Glomerular visceral epithelial cell (primary cell): ENCODE data around the gene SFXN2.
A peak's percentile ranks its signal among the peaks of the same experiment; 100 is the strongest.

Experiments
- DNase-seq: peaks from one replicate; pipeline ENCODE4 v3.0.0-alpha.2; 2016; ENCODE audit errors: extremely low spot score

SFXN2 gene

DNA sequence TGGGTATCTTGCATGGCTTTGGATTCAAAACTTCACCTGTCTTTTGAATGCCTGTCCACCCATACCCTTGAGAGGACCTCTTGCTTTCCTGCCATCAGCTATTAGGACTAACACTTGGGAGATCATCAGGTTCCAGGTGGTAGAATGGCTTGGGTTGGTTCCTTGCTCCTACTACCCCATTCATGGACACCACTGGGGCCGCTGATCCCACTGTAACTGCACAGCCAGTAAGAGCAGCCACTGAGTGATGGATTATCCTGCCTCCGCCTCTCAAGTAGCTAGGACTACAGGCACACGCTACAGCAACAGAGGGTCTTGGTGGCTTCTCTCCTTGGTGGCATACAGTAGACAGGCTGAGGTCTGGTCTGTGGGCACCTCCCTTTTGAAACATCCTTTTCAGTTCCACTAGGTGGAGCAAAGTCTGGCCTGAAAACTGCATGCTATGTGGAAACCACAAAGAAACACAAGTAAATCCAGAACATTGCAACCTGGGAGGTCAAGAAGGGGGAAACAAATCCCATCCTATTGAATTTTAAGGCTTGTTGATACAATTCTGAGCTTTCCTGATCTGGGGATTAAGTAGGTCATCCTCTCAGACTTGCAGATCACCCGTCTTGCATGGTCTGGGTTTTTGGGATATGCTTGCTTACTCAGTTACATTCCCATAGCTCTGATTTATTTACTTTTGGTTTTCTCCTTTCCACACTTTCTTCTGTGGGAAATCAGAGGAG, 38.7 kb downstream of the SFXN2 start:
- DNase-seq: peak; percentile 63

DNA sequence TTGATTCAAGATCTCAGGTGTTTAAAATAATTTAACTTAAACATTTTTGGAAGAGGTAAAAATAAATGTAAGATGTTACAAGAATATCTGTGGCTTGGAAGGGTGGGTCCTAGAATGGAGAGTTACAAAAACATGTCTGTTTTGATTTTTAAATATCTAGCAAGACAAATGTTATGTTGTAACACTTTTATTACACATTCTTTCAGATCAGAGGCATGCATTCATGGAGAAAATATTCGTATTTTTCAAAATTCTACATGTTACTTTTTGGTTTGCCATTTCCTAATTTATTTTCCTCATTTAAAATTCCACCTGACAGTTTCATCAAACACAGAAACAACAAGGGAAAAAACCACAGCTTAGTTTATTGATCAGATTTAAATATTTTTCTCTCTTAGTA, 39.3 kb downstream of the SFXN2 start:
- DNase-seq: no peak

DNA sequence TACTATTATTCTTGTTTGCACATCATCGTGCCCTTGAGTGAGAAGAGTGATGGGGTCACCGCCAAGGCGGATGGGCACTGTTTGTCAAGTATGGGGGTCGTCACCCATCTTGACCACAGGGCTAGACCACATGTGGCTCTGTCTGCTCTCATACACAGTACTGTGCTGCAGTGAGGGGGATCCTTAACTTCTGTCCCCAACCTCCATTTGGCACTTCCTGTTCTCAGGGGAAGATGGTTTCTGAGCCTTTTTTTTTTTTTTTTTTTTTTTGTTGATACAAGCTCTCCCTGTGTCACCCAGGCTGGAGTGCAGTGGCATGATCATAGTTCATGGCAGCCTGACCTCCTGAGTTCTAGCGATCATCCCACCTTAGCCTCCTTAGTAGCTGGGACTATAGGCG, 42.9 kb downstream of the SFXN2 start:
- no peak for DNase-seq

DNA sequence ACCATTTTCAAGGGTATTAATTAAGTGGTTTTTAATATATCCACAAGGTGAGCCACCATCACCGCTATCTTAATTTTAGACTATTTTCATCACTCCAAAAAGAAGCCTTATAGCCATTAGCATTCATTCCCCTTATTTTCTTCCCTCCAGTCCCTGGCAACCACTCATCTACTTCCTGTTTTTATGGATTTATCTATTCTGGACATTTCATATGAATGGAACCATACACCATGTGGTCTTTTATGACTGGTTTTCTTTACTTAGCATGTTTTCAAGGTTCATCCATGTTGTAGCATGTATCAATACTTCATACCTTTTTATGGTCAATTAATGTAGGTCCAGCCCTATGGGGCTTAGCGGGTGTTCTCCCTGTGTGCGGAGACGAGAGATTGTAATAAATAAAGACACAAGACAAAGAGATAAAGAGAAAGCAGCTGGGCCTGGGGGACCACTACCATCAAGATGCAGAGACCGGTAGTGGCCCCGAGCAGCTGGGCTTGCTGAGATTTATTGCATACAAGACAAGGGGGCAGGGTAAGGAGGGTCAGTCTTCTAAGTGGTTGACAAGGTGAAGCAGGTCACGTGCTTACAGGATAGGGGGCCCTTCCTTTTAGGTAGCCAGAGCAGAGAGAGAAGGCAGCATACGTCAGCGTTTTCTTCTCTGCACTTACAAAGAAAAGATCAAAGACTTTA, 44.0 kb downstream of the SFXN2 start:
- DNase-seq: peak; percentile 42

DNA sequence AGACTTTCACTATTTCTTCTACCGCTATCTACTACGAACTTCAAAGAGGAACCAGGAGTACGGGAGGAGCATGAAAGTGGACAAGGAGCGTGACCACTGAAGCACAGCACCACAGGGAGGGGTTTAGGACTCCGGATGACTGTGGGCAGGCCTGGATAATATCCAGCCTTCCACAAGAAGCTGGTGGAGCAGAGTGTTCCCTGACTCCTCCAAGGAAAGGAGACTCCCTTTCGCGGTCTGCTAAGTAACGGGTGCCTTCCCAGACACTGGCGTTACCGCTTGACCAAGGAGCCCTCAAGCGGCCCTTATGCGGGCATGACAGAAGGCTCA, 44.5 kb downstream of the SFXN2 start:
- DNase-seq: peak; percentile 54

DNA sequence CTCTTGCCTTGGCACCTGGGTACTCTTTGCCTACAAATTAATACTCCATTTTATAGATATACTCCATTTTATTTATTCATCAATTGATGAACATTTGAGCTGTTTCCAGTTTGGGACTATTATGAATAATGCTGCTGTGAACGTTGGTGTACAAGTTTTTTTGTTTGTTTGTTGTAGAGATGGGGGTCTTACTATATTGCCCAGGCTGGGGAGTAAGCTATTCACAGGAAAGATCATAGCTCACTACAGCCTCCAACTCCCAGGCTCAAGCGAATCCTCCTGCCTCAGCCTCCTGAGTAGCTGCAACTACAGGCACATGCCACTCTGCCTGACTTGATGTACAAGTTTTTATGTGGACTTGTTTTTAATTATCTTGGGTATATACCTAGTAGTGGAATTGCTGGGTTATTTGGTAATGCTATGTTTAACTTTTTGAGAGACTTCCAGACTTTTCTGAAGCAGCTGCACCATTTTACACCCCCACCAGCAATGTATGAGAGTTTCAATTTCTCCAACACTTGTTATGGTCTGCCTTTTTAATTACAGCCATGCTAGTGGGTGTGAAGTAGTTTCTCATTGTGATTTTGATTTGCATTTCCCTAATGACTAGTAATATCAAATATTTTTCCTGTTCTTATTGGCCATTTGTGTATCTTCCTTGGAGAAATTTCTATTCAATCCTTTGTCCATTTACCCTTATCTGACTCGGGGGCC, 45.2 kb downstream of the SFXN2 start:
- no peak for DNase-seq

DNA sequence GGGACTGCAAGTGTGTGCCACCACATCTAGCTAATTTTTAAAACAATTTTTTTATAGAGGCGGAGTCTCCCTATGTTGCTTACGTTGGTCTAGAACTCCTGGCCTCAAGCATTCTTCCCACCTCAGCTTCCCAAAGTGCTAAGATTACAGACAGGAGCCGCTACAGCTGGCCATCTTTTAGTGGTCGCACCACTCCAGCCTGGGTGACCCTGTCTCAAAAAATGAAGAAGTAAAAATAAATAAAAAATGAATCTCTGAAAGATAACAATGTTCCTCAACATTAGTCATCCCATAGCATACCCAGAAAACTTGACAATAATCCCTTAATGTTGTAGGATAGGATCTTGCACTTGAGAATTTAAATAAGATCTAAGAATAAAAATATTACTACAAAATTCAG, 47.5 kb downstream of the SFXN2 start:
- no peak for DNase-seq

DNA sequence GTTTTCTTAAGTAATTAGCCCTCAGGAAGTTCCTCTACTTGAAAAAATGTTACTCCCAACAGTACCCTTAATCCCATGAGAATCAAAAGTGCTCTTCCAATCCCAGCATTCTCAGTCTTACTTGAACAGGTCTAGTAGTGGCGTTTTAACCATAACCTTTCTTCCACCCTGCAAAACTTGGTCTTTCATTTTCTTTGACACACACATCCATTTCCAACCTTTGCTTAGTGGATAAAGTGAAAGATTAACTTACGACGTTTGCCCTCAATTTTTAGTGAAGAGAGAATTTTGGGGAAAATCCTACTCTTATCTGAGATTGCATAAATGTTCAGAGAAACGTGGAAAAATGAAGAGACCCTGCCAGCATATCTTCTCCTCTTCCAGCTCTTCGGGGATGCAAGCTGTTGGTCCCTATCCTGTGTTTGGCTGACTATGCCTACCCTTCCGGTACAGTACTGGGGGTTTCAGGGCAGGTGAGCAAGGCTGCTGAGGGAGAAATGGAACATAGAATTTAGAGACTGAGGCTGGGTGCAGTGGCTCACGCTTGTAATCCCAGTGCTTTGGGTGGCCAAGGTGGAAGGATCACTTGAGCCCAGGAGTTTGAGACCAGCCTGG, 48.1 kb downstream of the SFXN2 start:
- DNase-seq: no peak

DNA sequence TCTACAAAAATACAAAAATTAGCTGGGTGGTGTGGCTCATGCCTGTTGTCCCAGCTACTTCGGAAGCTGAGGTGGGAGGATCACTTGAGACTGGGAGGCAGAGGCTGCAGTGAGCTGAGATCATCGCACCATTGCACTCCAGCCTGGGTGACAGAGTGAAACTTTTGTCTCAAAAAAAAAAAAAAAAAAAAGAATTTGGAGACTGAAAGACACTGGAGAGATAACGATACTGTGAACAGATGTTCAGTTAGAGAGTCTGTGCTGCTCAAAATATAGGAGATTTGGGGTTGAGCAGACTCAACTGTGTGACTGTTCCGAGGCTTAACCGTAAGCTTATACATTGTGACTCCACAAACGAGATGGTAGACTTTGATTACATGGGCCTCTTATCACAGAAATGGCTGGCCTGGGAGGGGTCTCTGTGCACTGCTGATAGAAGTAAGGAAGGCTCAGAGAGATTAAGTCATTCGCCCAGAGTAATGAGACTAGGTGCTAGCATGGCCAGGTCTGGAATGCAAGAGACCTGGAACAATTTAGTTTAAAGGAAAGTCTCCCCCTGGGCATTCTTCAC, 48.7 kb downstream of the SFXN2 start:
- no peak for DNase-seq

DNA sequence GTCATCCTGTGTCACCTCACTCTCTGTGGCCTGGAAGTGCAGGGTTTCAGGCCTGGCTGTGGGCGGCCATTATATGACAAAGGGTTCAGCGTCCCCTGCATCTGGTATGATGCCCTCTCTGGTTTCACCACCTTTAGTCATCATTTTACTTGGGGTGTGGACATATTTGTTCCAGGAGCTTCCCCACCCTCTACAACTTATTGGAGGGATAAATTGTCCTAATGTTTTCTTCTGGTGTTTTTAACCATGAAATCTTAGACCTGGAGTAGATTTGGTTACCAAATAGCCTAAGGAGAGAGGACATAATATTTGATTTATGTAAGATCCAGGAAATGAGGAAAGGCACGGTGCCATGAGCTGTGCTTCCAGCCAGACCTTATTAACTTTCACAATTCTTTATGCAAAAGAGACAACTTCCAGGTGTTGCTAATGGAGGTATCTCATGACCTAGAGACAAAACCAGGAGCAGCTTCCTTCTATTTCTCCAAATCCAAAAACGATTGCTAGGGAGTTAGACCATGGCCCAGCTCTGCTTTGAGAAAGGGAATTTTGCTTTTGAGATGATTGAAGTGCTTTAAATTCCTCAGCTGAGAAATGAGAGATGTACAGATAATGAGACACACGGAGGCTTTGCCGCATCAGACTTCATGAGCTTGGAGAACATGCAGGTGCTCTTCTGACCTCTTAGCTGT, 50.2 kb downstream of the SFXN2 start:
- DNase-seq: no peak

DNA sequence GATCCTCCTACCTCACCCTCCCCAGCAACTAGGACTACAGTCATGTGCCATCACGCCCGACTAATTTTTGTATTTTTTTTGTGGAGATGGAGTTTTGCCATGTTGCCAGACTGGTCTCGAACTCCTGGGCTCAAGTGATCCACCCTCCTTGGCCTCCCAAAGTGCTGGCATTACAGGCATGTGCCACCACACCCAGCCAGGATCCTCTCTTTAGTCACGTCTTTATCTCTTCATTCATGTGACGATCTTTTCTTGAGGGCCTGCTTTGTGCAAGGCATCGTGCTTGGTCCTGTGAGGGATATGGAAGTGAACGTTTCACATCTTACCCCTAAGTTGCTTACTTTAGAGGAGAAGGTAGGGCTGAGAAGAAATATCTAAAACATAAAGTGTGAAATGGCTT, 50.9 kb downstream of the SFXN2 start:
- no peak for DNase-seq

DNA sequence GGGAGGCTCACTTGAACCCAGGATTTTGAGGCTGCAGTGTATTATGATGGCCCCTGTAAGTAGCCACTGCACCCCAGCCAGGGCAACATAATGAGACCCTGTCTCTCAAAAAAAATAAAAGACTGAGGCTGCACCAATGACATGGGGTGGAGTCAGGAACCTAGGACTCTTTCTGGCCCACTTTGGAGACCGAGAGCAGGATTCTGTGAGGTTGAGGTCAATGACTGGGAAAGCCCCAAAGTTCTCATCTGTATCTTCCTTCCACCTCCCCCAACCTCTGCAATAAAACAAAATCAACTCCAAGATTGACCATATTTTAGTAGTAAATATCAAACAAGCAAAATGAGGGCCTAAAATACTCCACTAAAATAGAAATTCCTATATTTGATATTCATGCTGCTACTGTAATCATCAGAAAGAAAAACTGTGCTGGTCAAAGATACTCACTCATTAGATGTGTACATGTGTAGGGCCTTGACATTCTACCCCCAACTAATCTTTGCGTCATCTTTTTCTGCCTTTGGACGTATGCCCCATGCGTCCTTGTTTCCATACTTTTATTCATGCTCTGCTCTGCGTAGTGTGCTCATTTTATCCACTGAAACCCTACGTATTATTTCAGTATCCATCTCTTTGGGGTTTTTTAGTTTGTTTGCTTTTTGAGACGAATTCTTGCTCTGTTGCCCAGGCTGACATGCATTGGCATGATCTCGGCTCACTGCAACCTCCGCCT, 53.2 kb downstream of the SFXN2 start:
- DNase-seq: no peak

DNA sequence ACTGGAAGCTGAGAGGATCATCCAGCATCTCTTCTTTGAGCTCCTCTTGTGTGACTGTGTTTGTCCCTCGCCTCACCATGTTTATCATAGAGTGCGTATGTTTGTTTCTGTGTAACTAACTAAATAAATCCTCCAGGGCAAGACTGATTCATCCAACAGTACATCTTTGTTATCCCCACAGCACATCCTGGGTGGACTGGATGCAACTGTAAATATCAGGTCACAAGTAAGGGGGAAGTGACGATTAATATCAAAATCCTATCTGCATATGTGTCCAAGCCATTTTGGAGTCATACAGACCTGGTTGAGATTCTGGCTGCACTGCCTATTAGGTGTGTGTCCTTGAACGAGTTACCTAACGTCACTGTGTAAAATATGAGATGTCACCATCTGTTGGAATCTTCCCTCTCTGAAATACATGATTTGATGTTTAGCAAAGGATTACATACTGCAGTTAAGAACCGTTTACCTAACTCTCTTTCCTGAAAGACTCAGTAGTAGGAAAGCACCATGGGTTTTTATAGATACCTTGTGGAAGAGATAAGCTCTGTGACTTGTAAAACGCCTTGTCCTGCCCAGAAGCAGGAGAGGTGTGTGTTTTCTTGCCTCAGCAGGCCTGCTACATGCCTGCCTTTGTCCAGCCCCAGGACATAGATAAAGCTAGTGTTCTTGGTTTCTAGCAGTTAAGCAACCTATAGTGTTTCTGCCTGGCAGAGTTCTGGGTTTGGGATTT, 55.1 kb downstream of the SFXN2 start:
- DNase-seq: no peak

DNA sequence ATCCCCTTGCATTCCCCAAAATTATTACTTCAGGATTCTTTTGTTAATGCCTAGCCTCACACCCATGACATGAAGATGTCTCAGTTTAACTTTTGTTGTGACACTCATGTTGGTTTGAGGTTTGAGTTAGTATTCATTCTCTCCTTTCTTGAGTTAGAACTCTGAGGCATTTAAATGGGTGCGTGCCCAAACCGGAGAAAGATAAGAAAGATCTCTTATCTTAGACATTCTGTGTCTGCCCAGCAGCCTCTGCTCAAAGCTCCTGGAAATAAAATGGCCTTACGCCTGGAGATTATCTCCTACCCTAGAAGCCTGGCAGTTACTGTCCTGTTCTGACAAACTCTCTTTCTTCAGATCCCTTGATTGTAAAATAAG, 55.7 kb downstream of the SFXN2 start:
- no peak for DNase-seq

DNA sequence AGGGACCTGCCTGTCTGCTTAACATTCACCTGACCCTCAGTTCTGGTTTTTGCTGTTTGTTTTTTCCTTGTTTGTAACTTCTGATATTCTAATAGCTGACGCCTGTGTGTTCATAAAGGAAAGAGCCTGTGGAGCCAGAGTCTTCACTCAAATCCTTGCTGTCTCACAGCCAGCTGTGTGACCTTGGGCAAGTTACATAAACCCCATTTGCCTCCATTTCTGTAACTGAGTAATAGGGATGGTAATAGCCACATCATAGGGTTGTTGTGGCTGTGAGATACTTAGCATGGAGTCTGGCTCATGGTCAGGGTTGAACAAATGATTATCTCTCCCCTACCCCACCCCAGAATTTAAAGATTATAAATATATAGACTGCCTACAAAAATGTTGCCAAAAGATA, 56.4 kb downstream of the SFXN2 start:
- no peak for DNase-seq

DNA sequence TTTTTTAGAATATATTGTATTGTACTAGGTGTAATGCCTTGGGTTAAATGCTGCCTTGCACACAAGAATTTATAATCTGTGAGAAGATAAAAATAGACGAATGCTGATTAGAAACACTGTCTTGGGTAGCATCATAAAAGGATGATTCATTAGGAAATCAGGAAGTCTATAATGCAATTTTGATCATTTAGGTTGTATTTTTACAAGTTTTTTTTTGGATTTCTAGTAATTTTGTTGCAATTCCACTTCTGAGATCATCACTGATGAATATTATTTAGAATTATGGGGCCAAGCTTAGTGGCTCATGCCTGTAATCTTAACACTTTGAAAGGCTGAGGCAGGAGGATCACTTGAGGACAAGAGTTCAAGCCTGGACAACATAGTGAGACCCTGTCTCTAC, 58.9 kb downstream of the SFXN2 start:
- no peak for DNase-seq

DNA sequence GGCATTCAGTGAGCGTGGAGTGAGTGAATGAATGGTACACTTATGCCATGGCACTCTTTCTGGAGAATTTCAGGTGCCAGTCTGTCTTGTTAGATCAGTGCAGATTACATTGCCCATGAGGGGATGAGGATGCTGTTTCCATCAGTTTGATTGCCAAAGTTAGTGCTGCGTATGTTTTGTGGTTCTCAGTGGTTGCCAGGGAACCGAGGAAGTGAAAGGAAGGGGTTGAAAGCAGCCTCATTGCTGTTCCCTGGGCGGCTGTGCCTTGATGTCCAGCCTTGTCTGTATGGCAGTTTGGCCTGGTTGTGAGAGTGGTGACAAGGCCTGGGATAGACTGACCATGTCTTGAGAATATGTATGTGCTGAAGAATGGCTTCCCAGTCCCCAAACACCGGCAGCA, 59.5 kb downstream of the SFXN2 start:
- DNase-seq: peak; percentile 28

DNA sequence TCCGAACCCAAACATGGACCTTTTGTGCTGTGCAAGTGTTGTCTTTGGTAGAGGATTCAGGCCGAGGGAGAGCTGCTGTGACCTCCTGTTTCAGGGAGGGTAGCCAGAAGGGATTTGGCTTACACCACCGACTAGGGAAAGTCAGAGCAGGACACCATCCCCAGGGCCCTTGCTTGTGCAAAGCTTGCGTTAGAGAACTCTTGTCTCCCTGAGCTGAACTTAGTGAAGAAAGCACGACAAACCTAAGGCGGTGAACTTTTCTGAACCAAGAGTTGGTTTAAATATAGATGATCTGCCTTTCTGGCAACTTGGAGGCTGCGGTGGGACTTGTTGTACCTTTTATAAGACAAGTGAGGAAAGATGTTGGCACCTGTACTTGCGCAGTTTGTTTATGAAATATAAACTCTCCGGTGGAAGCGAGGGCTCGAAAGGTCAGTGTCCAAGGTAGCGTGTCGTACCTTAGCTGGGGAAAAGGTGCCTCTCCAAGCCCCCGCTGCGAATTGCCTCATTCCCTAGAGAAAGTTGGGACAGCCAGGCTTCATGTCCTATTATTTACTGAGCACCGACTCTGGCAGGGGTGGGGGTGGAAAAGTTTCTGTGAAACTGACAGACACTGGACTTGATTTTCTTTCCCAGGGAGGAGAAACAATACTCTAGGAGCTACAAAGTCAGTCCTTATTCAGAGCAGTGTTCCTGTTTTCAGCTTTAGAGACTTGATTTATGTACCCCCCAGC, 60.9 kb downstream of the SFXN2 start:
- no peak for DNase-seq

DNA sequence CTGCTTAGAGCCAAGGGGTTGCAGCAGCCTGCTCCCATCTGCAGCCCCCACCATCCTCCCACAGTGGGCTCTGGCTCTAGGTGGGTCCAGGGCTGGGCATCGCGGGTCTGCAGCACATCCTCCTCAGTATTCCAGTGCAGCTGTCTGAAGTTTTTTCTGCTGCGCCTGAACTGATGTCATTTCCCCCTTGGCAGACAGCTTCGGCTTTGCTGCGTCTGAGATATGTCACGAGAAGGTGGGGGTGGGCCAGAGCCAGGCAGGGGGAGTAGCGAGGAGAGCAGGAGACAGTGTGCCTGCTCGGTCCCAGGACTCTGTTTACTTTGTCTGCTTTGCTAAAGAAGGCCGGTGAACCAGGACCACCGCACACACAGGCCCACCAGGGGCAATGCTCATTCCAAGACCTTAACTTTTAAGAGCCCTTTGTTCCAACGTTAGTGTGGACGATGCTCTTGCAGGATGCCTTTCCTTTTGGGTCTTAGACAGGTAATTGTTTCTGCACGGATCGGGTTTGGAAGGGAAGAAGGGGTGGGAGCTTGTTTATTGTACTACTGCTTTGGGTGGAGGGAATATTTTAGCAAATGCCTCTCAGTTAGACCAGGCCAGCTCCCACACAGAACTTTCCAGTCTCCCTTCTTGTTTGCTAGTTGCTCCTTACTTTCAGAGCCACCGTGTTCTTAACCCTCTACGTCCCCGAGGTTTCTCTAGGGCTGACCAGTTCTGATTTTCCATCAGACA, 61.7 kb downstream of the SFXN2 start:
- DNase-seq: peak; percentile 83
